ACHN (cell line): ENCODE results near the gene MT1M.
"Not testable (repeated sequence)": the region's sequence is repeated elsewhere in the genome, so short reads cannot be mapped to it uniquely, and the experiment has no call there.

Source experiments
- DNase-seq: peaks from one replicate; pipeline ENCODE4 v3.0.0-alpha.2; 2015
- in situ Hi-C: cut with HindIII; loops from 2 replicates; pipeline ENCODE4 v1.10.0; 2017; ENCODE audit warnings: low sequenced_read_pairs, low pct_ligation_motif_present, low pct_unique_long_range_greater_than_20kb

Gene MT1M

GRCh38 chr16:56667581-56668571 lies 35.4 kb downstream of the MT1M start, which contains the start of gene MT1G:
Gene MT1G, minus strand, starts transcription at chr16:56668065. Its CDS starts 72 bp downstream, at chr16:56667993.
- in situ Hi-C loops = no loop called here
- no peak for DNase-seq

- no peak for DNase-seq
- in situ Hi-C loops = no loop called here
Observed at GRCh38 chr16:56669005-56669839, 36.8 kb downstream of the MT1M start, which contains the start of gene MT1H. Gene MT1H, plus strand, starts transcription at chr16:56669814. Its CDS starts 71 bp downstream, at chr16:56669885.

GRCh38 chr16:56669840-56670619 lies 37.6 kb downstream of the MT1M start:
- in situ Hi-C loops = no loop called here
- no peak for DNase-seq

- no peak for DNase-seq
- in situ Hi-C loops = no loop called here
Observed at GRCh38 chr16:56670620-56670934, 38.1 kb downstream of the MT1M start.

GRCh38 chr16:56671691-56672090 lies 39.2 kb downstream of the MT1M start:
- DNase-seq, in situ Hi-C loops: not testable (repeated sequence)

GRCh38 chr16:56672171-56672570 lies 39.7 kb downstream of the MT1M start:
- in situ Hi-C loops = not testable (repeated sequence)

GRCh38 chr16:56672761-56673536 lies 40.5 kb downstream of the MT1M start:
- DNase-seq = no peak
- in situ Hi-C loops = no loop called here

More at GRCh38 chr16:56672171-56672570, 39.7 kb downstream of the MT1M start:
- not testable (repeated sequence) for DNase-seq

GRCh38 chr16:56673921-56674320 lies 41.5 kb downstream of the MT1M start:
- in situ Hi-C loops = no loop called here
- no peak for DNase-seq

GRCh38 chr16:56674570-56674969 lies 42.1 kb downstream of the MT1M start:
- in situ Hi-C loops, DNase-seq: not testable (repeated sequence)

- no peak for DNase-seq
- in situ Hi-C loops = no loop called here
Observed at GRCh38 chr16:56675685-56676210, 43.3 kb downstream of the MT1M start.

GRCh38 chr16:56677474-56677873 lies 45.0 kb downstream of the MT1M start:
- no peak for DNase-seq
- in situ Hi-C loops = no loop called here

GRCh38 chr16:56679078-56679730 lies 46.7 kb downstream of the MT1M start:
- in situ Hi-C loops = no loop called here
- DNase-seq = no peak

- in situ Hi-C loops = no loop called here
- DNase-seq = no peak
Observed at GRCh38 chr16:56679818-56680217, 47.4 kb downstream of the MT1M start.

GRCh38 chr16:56681939-56682702 lies 49.7 kb downstream of the MT1M start, which contains the start of gene MT1X:
Gene MT1X, plus strand, starts transcription at chr16:56682470. Its CDS starts 71 bp downstream, at chr16:56682541.
- peak; percentile 93 for DNase-seq
- in situ Hi-C loops = no loop called here

GRCh38 chr16:56682703-56683397 lies 50.4 kb downstream of the MT1M start:
- in situ Hi-C loops = no loop called here

More at GRCh38 chr16:56682703-56683397, 50.4 kb downstream of the MT1M start:
- DNase-seq = no peak
